Activated CD8-positive, alpha-beta memory T cell treated with anti-CD3 and anti-CD28 coated beads, Interleukin-2, amount 50 U/mL, for 1 hour (primary cell): Measurements from ENCODE around the gene ADAM12.
"Not testable (repeated sequence)": the region's sequence is repeated elsewhere in the genome, so short reads cannot be mapped to it uniquely, and the experiment has no call there.

ENCODE experiments used
- DNase-seq: peaks from one replicate; pipeline ENCODE4 v3.0.0-alpha.2; 2020; ENCODE audit errors: extremely low read depth

The ADAM12 gene

DNA sequence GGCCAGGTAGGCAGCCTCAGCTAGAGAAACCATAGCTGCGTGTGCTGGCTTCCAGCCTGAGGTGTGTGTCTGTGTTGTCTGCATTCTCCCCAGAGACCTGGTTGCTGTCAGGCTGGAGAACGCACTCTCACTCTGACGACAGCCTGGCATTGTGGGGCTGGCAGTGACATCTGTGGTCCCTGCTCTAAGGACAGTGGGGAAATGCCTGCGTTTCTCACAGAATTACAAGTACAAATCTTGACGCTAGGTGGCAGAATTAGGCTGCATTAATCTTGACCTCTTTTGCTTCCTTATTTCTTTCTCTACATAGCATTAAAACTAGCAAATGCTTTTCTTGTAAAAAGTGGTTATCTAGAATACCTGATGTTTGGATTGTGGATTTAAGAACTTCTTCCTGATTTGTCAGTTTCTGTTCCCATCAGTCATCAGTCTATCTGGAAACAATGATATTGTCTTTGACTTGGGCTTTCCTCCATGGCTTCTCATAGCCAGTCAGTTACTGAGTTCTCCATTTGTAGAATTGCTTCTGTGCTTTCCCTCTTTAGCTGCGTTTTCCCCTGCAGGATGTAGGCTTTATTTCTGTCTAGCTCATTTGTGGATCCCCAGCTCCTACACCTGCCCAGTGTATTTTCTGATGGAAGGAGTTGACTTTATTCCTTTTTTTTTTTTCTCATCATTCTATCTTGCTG, 405.9 kb downstream of the ADAM12 start:
- no peak for DNase-seq

DNA sequence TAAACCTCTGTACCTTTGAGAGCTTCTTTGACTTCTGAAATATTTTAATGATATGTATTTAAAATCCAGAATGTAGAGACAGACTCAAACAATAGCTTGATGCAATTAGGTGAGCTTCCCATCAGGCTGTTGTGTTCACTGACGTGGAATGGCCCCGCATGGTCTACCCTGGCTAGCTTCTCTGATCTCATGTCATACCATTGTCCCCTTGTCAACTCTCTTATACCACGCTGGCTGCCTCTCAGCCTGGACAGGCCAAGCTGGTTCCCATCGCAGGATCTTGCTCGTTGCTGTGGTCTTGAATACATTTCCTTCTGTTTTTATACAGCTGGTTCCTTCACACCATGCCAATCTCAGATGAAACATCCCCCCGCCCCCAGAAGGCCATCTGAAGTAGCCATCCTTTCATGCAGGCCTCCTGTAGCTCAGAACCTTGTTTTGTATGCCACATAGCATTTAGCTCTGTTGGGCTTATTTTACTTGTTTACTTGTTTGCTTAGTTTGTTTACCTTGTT, 407.7 kb downstream of the ADAM12 start:
- DNase-seq, result no peak

DNA sequence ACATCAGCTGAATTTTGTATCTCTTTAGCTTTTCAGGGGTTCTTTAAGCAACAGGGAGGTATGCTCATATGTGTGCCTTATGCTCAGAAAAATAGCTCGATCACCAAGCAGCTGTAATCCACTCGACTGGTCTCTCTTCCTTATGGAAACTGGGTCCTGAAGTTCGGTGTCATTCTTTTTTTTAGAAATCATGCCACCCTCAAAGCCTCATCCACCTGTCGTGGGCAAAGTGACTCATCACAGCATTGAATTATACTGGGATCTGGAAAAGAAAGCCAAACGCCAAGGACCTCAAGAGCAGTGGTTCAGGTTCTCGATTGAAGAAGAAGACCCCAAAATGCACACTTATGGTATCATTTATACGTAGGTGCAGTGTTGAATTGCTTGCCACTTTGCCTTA, 408.3 kb downstream of the ADAM12 start:
- no peak for DNase-seq

DNA sequence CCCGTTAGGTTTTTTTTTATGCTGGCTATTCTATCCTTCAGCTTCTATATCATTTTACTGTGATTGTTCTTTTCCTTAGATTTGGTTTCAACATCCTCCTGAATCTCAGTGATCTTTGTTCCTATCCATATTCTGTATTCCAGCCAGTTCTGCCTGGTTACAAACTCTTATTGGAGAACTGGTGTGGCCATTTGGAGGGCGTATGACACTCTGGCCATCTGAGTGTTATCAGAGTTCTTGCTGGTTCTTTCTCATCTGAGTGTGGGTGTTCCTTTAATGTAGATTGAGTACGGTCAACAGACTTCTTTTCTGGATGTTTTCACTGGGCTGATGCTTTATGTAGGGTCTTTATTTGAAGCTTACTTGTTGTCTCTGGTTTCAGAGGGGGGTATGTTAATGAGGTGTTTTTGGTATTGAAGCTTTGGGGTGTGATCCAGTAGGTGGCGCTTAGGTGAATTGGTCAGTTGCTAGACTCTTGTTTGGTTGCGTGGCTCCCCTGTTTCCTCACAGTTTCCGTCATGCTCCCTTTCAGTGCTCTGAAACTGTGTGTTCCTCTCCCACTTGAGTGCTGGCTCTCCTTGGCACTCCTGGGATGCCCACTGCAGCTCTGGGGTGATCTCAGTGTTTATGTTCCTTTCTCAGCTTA, 411.2 kb downstream of the ADAM12 start:
- no peak for DNase-seq

DNA sequence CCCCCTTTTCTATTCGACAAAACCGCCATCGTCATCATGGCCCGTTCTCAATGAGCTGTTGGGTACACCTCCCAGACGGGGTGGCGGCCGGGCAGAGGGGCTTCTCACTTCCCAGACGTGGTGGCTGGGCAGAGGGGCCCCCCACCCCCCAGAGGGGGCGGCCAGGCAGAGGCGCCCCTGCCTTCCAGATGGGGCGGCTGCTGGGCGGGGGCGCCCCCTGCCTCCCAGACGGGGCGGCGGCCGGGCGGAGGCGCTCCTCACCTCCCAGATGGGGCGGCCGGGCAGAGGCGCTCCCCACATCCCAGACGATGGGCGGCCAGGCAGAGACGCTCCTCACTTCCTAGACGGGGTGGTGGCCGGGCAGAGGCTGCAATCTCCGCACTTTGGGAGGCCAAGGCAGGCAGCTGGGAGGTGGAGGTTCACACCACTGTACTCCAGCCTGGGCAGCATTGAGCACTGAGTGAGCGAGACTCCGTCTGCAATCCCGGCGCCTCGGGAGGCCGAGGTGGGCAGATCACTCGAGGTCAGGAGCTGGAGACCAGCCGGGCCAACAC, 418.1 kb downstream of the ADAM12 start:
- not testable (repeated sequence) for DNase-seq

DNA sequence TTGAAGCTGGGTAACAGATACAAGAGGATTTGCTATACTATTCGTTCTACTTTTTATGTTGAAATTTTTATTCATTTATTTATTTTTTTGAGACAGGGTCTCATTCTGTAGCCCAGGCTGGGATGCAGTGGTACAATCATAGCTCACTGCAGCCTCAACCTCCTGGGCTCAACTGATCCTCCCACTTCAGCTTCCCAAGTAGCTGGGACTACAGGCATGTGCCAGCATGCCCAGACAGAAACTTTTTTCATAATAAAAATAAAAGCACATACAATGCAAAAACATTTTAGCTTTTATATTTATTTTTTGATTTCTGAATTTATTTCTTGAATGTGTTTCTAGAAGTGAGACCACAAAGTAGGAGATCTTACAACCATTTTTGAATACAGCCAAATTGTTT, 420.7 kb downstream of the ADAM12 start:
- no peak for DNase-seq

DNA sequence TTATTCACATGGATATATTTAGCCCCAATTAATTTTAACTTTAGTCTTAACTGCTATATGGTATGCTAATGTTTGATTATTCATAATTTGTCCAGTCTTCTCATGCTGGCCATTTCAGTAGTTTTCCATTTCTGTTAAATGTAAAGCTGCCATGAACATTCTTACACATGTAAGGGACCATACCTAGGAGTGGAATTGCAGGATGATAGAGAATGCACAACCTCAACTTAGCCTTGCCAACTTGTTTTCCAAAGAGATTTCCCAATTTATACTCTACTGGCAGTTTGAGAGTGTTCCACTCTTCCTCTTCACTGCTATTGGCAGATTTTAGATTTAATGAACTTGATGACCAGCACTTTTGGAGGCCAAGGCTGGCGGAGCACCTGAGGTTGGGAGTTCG, 423.7 kb downstream of the ADAM12 start:
- no peak for DNase-seq
